CD4-positive, alpha-beta T cell treated with Interleukin-6 for 4 hours (primary cell): Measurements from ENCODE around the gene SERPINE2.
"Not testable (repeated sequence)": the region's sequence is repeated elsewhere in the genome, so short reads cannot be mapped to it uniquely, and the experiment has no call there.

Source experiments
- DNase-seq: peaks from one replicate; pipeline ENCODE4 v3.0.0-alpha.2; 2020; ENCODE audit warnings: mixed read lengths

Gene SERPINE2

DNA sequence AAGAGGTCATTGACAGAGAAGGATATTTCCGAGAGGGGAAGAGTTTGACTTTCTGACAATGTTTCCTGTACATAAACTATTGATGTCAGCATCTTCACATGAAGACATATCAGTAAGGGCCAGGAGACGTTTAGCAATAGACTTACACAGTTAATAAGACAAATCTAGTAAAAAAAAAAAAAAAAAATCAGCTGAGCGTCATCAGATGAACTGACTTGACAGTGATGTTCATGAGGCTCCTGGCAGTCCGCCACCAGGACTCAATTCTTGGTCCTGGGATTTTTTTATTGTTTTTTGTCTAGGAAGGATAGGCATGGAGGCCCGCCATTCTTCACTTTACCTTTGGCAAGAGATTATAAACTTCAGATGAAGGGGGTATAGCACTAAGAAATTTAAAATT, 67.4 kb downstream of the SERPINE2 start:
- no peak for DNase-seq

DNA sequence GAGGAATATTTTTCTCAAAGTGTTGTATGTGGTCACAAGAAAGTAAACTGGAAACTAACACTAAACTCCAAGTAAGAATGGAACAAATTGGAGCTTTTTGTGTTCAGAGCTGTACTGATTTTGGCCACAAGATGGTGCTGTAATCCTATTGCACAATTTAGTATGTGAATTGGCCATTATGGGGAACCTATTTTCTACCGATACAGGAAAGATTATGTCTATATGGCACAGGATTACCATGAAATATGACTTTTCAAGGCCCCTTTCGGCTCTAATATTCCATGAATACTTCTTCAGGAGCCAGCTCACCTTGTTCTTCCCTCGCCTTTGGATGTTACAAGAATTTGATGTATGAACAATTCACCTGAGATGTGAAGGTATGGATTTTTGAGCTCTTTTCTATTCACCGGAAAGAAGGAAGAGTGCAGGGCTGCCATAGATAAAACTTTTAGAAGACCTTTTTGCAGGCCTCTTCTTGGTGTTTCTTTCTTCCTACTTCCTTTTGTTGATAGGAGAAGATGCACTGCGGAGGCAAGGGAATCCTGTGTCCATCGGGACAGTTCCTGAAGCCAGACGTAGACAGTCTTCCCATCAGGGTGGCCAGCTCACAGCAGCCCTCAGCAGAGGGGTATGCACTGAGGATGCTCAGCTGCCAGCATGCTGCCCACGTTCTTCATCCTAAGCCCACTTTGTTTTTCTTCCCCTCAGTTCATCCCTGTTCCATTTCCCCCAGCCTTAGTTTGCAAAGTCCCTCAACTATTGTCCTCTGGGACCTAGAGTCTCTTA, 68.5 kb downstream of the SERPINE2 start:
- DNase-seq = peak; percentile 62

DNA sequence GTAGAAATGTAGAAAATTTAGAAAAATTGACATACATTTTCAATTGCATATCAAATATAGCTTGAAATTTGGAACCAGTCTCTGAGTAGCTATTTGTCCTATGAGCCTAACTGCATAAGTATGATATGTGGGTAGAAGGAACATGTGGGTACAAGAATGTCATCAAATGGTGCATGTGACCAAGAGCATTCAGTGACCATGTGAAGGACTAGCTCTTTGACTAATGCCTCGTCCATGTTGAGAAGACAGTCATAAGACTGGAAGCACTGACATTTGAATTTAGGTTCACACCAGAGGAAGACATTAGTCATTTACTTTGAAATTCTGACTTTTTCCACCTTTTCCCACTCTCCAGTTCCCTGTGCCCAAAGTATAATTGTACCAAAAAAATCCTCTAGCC, 69.2 kb downstream of the SERPINE2 start:
- no peak for DNase-seq

DNA sequence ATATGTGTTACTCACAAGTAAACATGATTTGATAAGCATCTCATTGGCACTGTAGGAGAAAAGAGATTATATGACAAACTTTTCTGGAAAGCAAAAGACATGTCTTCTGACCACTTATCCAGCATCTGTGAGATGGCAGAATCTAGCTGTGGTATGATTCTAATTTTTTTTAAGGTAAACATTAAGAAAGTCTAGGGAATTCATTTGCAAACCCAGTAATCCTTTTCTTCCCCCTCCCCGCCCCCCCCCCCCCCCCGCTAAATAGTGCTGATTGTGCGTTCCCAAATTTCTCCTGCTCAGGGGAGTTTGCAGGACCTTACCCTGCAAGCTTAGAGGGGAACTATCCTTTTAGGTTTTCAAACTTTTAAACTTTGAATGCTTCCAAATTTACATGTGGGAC, 69.8 kb downstream of the SERPINE2 start:
- no peak for DNase-seq

DNA sequence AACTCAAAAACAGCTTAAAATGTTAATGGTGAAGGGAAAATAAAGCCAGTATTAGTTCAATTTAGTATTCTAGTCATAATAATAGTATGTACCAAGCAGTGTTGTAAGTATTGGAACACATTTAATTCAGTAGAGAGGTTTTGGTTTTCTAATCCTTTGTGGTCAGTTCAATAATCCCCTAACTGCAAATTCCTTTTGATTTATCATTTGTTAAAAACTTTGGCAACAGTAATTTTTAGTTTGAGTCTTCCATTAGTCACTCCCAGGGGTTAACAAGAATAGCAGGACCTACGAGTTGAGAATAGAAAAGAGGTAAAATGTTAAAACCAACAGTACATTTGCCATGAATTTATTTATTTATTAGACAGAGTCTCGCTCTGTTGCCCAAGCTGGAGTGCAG, 71.1 kb downstream of the SERPINE2 start:
- DNase-seq = no peak

DNA sequence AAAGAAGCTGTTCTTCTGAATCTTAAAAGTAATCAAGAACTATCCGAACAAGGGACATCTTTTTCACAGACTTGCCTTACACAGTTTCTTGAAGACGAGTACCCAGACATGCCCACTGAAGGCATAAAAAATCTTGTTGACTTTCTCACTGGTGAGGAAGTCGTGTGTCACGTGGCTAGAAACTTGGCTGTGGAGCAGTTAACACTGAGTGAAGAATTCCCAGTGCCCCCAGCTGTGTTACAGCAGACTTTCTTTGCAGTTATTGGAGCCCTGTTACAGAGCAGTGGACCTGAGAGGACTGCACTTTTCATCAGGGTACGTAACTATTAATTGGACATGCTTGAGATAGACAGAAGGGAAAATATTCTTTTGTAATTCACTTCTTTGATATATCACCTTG, 79.4 kb downstream of the SERPINE2 start:
- peak; percentile 14 for DNase-seq

DNA sequence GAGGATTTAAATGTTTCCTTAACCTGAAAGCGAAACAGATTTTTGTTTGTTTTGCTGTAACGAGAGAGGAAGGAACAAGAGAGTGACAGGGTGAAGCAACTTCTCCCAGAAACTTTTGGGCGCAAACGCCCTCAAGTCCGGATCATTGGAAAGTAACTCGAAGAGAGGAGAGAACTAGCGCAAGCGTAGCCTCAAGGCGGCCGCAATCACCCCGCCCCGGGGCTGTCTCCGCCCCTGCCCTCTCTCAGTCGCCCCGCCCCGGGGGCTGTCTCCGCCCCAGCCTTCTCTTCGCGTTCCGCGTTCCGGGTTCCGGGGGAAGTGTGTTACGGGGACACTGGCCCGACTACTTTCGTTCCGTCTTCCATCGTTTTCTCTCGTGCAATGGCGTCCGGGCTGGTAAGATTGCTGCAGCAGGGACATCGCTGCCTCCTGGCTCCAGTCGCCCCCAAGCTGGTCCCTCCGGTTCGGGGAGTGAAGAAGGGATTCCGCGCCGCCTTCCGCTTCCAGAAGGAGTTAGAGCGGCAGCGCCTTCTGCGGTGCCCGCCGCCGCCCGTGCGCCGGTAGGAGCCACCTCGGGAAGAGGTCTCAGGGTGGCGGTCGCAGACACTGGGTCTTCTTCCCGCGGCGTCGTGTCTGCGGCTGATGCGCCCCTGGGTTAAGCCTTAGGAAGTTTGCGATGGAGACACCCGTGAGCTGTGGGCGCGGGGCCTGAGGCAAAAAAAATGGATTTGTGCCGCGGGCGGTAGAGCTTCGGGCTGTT, 81.8 kb downstream of the SERPINE2 start, which contains the start of gene MRPL44:
Gene MRPL44, plus strand, starts transcription at position 372 of the 760 bp plus-strand sequence. Its CDS starts 10 bp downstream, at position 382.
- peak; percentile 98 for DNase-seq

DNA sequence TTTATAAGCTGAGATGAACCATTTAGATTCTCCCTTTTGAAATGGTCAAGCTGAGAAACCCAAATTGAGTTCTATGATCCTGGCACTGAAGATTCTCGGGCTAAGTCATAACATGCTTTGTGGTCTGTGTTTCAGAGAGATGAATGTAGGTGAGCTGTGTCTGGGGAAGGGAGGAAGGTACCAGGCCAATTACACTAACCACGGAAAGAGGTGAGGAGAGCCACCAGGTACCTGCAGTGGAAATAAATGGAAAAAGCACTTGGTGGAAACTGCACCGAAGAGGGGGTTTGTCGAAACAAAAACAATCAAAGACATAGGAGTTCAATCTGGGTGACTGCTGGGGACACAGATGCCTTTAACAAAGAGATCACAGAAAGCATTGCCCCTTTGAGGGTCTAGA, 82.8 kb downstream of the SERPINE2 start:
- no peak for DNase-seq

DNA sequence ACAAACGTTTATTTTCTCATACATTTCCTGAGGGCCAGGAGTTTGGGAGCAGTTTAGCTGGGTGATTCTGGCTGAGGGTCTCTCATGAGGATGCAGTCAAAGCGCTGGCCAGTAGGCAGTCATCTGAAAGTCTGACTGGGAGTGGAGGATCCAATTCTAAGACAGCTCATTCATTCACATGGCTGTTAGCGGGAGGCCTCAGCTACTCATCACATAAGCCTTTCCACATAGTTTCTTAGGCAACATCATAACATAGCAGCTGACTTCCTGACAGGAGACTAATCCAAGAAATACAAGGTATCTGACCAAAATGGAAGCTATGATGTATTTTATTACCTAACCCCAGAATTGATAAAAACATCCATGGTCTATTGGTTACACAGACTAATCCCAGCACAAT, 84.7 kb downstream of the SERPINE2 start:
- DNase-seq = no peak

DNA sequence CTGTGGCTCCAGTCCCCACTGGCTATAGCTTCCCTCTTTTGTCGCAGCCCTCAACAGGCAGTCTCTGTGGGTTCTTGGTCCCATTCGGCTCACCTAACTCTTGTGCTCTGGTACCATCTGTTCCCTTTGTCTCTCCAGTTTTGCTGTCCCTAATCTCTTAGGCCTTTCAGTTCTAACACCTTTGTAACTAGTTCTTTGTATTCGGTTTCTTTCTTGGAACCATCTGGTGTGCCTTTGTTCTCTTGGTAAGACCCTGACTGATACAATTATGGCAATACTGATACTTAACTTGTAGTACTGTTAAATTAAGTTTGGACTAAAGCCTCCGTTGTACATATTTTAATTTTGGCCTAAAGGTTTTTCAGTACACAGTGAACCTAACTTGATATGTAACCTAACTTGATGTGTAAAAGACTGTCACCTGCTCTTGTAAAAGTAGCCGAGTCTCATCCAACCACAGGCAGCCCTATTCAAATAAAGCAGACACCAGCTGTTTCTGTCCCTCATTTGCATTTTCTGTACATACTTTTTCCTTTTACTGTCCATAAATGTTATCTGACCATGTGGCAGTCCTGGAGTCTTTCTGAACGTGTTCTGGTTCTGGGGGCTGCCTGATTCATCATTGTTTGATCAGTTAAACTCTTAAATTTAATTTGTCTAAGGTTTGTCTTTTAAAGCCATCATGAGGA, 86.7 kb downstream of the SERPINE2 start:
- no peak for DNase-seq

DNA sequence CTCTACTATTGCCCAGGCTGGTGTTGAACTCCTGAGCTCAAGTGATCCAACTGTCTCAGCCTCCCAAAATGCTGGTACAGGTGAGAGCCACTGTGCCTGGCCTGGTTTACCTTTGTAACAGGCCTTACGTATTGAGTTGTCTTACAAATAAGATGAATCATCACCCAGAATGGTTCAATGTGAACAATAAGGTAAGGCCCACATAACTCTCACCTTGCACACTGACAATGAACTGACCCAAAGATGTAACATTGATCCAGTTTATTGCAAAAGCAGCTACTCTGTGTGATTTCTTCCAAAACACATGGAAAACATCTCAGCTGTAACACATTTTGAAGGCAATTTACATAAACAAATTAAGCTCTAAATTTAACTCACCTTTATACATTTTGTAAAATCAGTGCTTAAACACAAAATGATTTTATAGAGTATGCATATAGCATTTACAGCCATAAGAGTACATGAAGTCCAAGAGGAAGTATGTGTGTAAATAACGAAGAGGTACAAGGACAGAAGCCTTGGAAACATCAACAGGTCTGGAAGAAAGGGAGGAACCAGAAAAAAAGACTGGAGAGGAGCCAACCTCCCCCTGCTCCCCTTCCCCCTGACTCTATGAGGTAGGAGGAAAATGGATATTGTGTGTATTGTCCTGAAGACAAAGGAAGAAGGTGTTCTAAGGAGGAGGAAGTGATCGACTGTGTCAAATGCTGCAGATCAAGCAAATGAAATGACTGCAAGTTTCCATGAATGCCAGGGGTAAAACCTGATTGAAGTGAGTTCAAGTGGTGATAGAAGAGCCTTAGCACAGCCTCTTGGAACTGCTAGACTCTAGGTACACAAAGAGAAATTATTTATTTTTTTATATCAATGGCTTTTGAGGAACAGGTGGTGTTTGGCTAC, 88.4 kb downstream of the SERPINE2 start:
- DNase-seq = no peak

DNA sequence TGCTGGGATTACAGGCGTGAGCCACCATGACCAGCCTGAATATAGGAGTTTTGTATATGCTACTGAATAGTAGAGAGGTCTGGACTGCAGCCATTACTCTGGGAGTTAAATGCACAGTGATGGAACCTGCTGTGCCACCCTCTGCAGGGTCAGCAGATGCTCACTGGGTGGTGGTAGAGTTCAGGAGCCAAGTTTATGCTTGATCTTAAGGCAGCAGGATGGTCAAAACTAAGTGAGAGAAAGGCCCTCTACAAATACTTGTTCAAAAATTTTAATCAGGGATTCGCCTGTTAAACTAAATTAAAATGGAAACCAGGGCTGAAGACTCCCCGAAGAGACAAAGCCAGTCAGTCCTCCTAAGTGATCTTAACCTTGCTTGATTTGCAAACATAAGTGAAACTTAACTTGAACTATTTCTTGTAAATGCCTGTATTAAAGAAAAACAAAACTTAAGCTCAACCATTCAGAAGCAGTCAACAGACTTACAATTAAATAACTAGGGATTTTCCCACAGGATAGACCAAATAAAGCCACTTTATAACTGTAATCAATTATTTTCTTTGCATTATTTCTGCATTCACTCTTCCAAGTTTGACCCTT, 89.7 kb downstream of the SERPINE2 start:
- no peak for DNase-seq

DNA sequence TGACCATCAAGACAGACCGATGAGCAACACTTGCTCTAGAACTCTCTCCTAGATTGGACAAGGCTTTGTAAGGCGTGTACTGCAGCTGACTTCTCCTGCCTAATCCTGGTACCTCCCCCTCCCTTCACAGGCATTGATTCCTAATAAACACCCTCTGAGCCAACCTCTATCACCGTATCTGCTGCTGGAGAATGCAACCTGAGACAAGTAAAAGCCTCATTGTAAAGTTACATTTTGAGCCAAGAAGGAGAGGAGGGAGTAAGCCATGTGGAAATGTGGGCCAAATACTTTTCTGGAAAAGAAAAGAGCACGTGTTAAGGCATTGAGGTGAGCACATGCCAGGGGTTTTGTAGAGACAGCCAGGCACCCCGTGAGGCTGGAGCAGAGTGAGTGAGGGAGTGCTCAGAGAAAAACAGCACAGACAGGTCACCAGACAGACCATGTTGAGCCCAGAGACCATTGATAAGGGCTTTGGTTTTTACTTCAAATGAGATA, 91.3 kb downstream of the SERPINE2 start:
- DNase-seq = no peak

DNA sequence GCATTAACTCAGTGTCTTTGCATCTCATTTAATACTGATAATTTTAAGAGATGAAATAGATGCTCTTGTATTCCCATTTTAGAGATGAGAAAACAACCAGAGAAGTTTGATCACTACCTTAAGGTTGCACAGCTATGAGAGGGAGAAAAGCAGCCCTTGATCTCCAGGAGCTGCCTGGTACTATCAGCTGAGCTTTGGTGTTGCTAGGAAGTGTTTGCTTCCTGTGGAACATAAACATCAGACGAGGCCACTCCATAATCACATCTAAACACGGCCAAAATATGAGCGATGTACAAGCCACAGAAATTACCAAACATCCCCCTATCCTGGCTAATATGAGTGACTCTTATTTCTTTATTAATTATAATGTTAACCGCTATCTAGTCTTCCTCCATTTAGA, 93.3 kb downstream of the SERPINE2 start:
- peak; percentile 14 for DNase-seq

DNA sequence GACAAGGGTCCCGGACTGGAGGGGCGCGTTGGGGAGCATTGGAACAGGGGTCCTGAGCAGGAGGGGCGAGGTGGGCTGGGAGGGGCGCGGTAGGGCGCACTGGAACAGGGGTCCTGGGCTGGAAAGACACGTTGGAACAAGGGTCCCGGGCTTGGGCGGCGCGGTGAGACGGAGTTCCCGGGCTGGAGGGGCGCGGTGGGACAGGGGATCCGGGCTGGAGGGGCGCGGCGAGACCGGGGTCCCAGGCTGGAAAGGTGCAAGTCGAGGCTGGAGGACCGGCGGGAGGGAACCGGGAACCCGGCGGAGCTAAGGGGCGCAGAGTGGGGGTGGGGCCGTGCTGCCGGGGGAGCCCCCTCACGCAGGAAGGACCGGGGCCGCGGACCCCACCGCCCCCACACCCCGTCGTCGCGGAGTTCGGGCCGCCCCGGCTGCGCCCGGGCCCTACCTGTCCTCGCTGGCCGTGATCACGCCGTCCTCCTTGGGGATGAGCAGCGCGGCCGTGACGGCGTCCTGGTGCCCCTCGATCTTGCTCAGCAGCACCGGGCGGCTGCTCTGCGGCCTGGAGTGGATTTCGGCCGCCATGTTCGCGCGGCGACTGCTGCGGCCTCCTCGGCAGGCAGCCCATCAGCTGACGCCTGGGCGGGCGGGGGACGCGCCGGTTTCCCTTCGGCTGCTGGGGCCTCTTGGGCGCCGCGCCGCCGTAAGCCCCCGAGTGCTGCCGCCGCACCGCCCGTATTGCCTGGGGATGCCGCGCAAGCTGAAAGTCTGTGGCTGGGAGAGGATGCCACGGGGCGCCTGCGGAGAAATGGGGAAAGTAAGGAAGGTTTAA, 94.2 kb downstream of the SERPINE2 start, which contains the start of gene WDFY1:
Gene WDFY1, minus strand, starts transcription at position 633 of the 829 bp plus-strand sequence. Its CDS starts 51 bp downstream, at position 582.
- peak; percentile 84 for DNase-seq

DNA sequence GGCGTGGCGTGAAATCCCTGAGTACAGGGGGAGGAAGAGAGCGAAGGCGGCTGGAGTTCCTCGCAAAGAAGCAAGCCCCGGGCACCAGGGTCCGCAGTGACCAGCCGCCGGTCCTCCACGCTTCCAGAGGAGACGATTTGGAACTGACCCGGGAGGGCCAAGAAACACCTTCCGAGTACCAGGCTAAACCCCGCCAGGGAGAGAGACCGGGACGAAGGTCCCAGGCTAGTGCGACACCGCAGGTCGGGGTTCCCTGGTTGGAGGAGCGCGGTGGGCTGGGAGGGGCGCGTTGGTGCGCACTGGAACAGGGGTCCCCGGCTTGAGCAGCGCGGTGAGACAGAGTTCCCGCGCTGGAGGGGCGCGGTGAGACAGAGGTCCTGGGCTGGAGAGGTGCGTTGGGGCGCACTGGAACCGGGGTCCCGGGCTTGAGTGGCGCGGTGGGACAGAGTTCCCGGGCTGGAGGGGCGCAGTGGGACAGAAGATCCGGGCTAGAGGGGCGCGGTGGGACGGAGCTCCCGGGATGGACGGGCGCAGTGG, 94.9 kb downstream of the SERPINE2 start:
- peak; percentile 48 for DNase-seq

DNA sequence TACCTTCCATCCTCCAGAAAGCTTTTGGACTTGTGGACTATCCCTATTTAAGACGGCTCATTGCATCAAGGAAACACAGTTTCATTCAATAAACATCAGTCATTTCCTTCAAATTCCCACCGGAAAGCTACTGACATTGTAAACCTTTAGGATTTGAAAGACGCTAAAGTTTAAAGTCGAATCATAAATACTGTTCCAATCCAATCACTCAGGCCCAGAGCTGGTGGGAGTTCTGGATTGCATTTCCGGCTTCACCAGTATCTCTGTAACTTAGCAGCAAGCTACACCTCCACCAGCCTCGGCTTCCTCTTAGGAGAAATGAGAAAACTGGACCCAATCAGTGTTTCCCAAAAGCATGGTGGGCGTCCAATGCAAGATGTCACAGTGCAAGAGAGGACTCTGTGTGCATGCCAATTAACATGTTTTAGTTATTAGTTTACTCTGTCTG, 95.5 kb downstream of the SERPINE2 start:
- DNase-seq = no peak

DNA sequence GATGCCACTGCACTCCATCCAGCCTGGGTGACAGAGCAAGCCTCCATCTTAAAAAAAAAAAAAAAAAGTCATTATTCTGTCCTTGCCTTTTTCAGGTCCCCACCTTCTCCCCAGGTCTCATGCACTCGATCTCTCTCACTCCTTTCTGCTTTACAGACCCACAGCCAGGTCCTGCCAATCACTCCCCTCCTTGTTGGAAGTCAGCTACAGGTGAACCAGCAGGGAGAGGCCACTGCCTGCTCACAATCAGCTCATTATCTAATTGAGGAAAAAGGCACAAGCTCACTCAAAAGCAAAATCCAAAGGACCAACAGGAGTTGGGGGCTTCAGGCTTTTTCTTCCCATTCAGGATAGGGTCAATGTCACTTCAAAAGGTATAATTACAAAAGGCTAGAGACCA, 96.0 kb downstream of the SERPINE2 start:
- no peak for DNase-seq

DNA sequence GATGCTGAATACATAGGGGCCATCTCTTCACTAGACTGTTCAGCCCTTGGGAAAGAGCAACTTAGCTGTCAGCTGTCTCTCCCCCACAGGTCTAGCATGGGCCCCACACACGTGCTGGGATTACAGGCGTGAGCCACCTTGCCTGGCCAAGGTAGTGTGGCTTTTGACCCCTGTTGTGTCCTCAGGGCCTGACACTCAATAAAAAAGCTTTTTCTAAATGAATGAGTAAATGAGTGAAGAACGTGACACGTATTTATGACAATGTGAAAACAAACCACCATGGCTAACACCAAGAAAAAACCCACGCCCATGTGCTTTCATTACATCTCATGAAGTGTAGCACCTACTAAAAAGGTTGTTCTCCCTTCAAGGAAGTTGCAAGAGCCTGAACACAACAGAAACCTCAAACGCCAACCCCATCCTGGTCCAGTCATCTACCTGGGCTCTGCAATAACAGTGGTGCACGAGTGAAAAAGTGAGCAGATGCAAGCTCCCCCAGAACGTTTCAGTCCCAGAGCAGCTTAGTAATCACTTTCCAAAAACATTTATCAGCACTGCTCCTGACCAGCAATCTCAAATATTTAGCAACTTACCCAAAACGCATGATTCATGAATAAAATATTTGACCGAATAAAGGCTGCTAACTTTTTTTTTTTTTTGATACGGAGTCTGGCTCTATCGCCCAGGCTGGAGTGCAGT, 97.4 kb downstream of the SERPINE2 start:
- peak; percentile 56 for DNase-seq

DNA sequence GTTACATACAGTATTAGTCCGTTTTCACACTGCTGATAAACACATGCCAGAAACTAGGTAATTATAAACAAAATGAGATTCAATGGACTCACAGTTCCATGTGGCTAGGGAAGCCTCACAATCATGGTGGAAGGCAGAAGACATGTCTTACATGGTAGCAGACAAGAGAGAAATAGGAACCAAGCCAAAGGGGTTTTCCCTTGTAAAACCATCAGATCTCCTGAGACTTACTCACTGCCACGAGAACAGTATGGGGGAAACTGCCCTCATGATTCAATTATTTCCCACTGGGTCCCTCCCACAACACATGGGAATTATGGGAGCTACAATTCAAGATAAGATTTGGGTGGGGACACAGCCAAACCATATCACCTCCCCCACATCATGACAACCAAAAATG, 99.6 kb downstream of the SERPINE2 start:
- not testable (repeated sequence) for DNase-seq
